Lung (tissue), 12 donors: ENCODE measurements around the gene APOO. TPM values are rescaled to one million over a fixed set of nuclear protein-coding genes. Genes with fewer than 3 reads are reported as not detected.

Source experiments
- ATAC-seq: fragments of 200-7000 bp; cut with Tn5 transposase; one replicate; pipeline ENCODE4 v1.9.1; 2020; ENCODE audit warnings: moderate number of reproducible peaks; ENCODE audit not compliant: insufficient read depth, low FRiP score
- DNase-seq, 3 donors: peaks; one replicate each; pipeline ENCODE4 v3.0.0-alpha.2; 2013 to 2017
- H3K27ac ChIP-seq, 2 donors: one replicate each; pipeline ENCODE4 v1.5.1; 2013; ENCODE audit warnings: mild to moderate bottlenecking in 2 of 2, moderate library complexity in 2 of 2, control low read depth in 1 of 2, inconsistent platforms in 1 of 2, low read depth in 1 of 2, low read length in 1 of 2
- H3K27me3 ChIP-seq, 3 donors: one replicate each; pipeline ENCODE4 v1.5.1; 2013; ENCODE audit warnings: low read length in 2 of 3; ENCODE audit not compliant: control insufficient read depth in 3 of 3, insufficient read depth in 3 of 3
- H3K36me3 ChIP-seq, 4 donors: one replicate each; pipeline ENCODE4 v1.5.1; 2013; ENCODE audit warnings: low read length in 4 of 4, mild to moderate bottlenecking in 1 of 4, moderate library complexity in 1 of 4; ENCODE audit not compliant: control insufficient read depth in 4 of 4, insufficient read depth in 4 of 4
- H3K4me1 ChIP-seq, 5 donors: one replicate each; pipeline ENCODE4 v1.5.1; 2013; ENCODE audit warnings: low read length in 5 of 5, mild to moderate bottlenecking in 2 of 5, moderate library complexity in 1 of 5; ENCODE audit not compliant: control insufficient read depth in 5 of 5, insufficient read depth in 5 of 5
- H3K4me3 ChIP-seq: one replicate; pipeline ENCODE4 v1.5.1; 2013; ENCODE audit warnings: mild to moderate bottlenecking, control low read depth, moderate library complexity
- H3K9ac ChIP-seq, 2 donors: one replicate each; pipeline ENCODE4 v1.5.1; 2013; ENCODE audit warnings: low read length in 2 of 2, control low read depth in 1 of 2; ENCODE audit not compliant: insufficient read depth in 1 of 2
- H3K9me3 ChIP-seq, 4 donors: one replicate each; pipeline ENCODE4 v1.5.1; 2013; ENCODE audit warnings: low read length in 3 of 4, mild to moderate bottlenecking in 1 of 4, moderate library complexity in 1 of 4; ENCODE audit not compliant: control insufficient read depth in 4 of 4, insufficient read depth in 3 of 4
- WGBS, 2 donors: extraction: QIAGEN DNeasy Blood & Tissue Kit; methylation state at CpG; one replicate each; pipeline ENCODE4 v1.1.7; 2013; 5-methylcytosine and 5-hydroxymethylcytosine counted together
- polyA plus RNA-seq, 2 donors: library from polyadenylated mRNA; stranded (reverse); fragments of 200-250 nt; gene quantifications; one replicate each; pipeline ENCODE4 v1.2.1, GENCODE V29; 2013
- total RNA-seq, 2 donors: library from RNA; depleted of rRNA in 1 of 2; stranded (reverse); fragments of >200 nt in 1 of 2; gene quantifications; one replicate each; pipeline ENCODE4 v1.2.1, GENCODE V29; 2014 to 2021
- TF ChIP-seq, protein P1 (sequence below): IDR thresholded peaks from 2 replicates; pipeline ENCODE4 v1.5.1; 2012; ENCODE audit warnings: mild to moderate bottlenecking; ENCODE audit errors: control extremely low read depth, extremely low read depth
- donor health status: control.
- donor health status: control.
- donor health status: Bipolar disorder and iron deficiency.
- donor health status: healthy.
- donor health status: DM: yes; HTN: yes; CAD: no.

APOO gene
- total and polyA plus RNA-seq, 4 donors: 8.9 to 25.0 (median 22.6) TPM

DNA sequence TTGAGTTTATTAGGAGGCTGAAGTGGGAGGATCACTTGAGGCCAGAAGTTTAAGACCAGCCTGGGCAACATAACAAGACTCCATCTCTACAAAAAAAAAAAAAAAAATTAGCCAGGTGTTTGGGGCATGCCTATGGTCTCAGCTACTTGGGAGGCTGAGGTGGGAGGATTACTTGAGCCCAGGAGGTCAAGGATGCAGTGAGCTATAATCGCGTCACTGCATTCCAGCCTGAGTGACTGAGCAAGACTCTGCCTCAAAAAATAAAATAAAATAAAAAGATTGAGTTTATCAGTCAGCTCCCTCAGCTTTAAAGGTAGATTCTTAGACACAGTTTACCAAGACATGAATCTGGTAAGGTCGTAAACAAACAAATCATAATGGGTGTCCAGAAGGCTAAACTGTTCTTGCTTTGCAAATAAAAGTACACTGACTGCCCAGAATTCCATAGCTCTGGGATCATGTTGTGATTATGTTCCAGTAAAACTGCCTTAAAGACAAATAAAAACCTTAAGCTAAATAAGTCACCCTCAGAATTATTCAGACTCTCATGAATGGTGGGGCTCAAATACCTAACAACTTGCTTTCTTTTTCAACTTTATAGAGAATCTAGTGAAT is 18.7 kb downstream of the APOO start:
- Histone ChIP-seq H3K36me3 (no peaks in the 10 kb centered on the region), H3K27me3 (peaks cover 0 to 19% (median 6%) of the 10 kb centered on the region in 3 donors), H3K9ac (no peak overlapping the region), H3K9me3 (no peaks in the 10 kb centered on the region), H3K4me3 (no peak overlapping the region), H3K27ac (no peak overlapping the region), H3K4me1 (no peaks in the 10 kb centered on the region)
- DNase-seq (no peak), ATAC-seq (no peak)
- TF ChIP-seq, protein P1, sequence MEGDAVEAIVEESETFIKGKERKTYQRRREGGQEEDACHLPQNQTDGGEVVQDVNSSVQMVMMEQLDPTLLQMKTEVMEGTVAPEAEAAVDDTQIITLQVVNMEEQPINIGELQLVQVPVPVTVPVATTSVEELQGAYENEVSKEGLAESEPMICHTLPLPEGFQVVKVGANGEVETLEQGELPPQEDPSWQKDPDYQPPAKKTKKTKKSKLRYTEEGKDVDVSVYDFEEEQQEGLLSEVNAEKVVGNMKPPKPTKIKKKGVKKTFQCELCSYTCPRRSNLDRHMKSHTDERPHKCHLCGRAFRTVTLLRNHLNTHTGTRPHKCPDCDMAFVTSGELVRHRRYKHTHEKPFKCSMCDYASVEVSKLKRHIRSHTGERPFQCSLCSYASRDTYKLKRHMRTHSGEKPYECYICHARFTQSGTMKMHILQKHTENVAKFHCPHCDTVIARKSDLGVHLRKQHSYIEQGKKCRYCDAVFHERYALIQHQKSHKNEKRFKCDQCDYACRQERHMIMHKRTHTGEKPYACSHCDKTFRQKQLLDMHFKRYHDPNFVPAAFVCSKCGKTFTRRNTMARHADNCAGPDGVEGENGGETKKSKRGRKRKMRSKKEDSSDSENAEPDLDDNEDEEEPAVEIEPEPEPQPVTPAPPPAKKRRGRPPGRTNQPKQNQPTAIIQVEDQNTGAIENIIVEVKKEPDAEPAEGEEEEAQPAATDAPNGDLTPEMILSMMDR: no peak
- 84 to 94% methylated on average over 3 of the region's 3 CpGs for WGBS, 2 donors

DNA sequence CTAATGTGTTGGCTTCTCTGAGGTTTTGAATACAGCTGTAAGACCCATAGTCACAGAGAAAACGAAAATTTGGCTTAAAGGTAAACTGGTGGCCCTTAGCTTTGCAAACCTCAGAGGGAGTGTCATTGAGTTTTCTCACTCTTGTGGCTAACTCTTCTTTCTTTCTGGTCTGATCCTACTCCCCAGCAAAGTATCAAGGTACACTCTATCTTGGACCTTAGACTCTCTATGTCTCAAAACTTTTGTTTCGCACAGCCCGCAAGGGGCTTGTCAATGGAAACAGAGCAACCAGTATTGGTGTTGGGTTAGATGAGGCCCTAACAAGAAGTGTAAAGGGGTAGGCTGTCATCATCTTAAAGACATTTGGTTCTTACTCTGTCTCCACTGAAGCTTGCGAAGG is 19.8 kb downstream of the APOO start:
- TF ChIP-seq, protein P1: no peak
- 82 to 97% methylated on average over 4 of the region's 4 CpGs for WGBS, 2 donors
- Histone ChIP-seq H3K27me3 (peaks cover 0 to 29% (median 6%) of the 10 kb centered on the region in 3 donors), H3K36me3 (no peaks in the 10 kb centered on the region), H3K9me3 (no peaks in the 10 kb centered on the region), H3K4me3 (no peak overlapping the region), H3K9ac (no peak overlapping the region), H3K27ac (no peak overlapping the region), H3K4me1 (no peaks in the 10 kb centered on the region)
- ATAC-seq: no peak
- DNase-seq: no peak

DNA sequence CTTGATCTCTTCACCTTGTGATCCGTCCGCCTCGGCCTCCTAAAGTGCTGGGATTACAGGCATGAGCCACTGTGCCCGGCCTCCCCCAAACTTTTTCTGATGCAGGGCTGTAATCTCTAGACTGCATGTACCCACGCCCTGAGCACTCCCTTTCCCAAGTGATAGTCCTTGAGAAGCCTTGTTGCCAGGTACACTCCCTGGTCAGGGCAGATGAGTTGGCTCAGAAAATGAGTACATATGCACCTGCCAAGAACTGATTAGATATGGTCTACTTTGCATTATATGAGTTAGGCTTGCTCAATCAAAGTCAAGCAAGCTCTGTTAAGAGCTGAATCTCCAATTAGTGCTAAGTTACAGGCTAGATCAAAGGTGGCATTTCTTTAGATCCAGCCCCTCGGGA is 20.3 kb downstream of the APOO start:
- H3K9me3 ChIP-seq: no peaks in the 10 kb centered on the region
- WGBS, 2 donors: 83 to 93% methylated on average over 5 to 6 of the region's 6 CpGs
- ATAC-seq: no peak

More for the DNA sequence above, 20.3 kb downstream of the APOO start:
- H3K4me3 ChIP-seq: no peak overlapping the region
- DNase-seq: no peak
- H3K27ac ChIP-seq: no peak overlapping the region
- TF ChIP-seq, protein P1: no peak
- H3K9ac ChIP-seq: no peak overlapping the region
- peaks cover 0 to 30% (median 6%) of the 10 kb centered on the region in 3 donors for H3K27me3 ChIP-seq
- H3K36me3 ChIP-seq: no peaks in the 10 kb centered on the region
- no peaks in the 10 kb centered on the region for H3K4me1 ChIP-seq
